GM19328 (cell line): ENCODE measurements around the gene PAM16.
A peak's percentile ranks its signal among the peaks of the same experiment; 100 is the strongest.
"Not testable (repeated sequence)": the region's sequence is repeated elsewhere in the genome, so short reads cannot be mapped to it uniquely, and the experiment has no call there.

Source experiments
- ATAC-seq: cut with Tn5 transposase; IDR thresholded peaks from one replicate; pipeline ENCODE4 v1.9.1; 2021; ENCODE audit warnings: mild to moderate bottlenecking, moderate library complexity; ENCODE audit not compliant: unreplicated experiment

The PAM16 gene

DNA sequence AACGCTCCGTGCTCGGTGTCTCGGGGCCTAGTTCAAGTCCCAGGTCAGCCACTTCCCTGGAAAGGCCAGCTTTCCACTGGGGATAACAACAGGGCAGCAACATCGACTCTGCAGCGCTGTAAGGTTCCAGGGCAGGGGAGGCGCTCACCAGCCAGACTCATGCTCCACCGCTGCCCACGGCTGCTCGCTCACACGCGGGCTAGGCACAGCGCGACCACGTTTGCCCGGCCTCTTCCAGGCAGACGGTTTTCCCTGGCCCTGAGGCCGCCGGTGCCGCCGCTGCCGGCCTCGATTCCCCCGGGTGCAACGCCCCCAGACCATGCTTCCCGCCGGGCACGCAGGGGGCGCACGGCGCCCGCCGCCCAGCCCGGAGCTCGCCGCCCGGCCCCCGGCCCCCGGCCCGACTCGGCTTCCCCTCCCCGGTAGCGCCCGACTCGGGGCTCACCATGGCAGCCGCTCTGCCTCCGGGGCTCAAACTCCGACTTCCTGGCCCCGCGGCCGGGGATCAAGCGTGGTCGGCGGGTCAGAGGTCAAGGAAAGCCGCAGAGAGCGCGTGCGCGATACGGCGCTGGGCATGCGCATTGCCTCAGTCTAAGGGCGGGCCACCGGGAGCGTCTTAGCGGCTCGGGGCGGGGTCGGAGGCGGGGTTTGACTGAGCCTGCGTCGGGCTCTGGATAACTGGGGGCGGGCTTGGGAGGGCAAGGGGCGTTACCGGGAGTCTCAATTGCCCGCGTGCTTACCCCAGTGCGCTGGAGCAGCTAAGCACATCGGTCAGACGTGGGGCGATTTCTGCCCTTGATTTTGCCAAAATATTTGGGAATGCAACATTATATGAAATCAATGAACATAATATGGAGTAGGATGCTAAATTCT, at the start of gene PAM16:
PAM16 (minus strand) TSS at position 535 of the 873 bp plus-strand sequence; CDS start at position 448, 87 bp downstream.
- peak; percentile 88 for ATAC-seq

- no peak for ATAC-seq
Observed at GRCh38 chr16:4399001-4399730, 48.0 kb upstream of the PAM16 start.

GRCh38 chr16:4395055-4395726, 44.1 kb upstream of the PAM16 start:
- ATAC-seq = no peak

DNA sequence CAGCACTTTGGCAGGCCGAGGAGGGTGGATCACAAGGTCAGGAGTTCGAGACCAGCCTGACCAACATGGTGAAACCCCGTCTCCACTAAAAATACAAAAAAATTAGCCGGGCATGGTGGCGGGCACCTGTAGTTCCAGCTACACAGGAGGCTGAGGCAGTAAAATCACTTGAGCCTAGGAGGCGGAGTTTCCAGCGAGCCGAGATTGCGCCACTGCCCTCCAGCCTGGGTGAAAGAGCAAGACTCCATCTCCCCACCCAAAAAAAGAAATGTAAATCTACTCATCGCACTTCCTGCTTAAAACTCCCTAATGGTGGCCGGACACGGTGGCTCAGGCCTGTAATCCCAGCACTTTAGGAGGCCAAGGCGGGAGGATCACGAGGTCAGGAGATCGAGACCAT, 42.7 kb upstream of the PAM16 start:
- ATAC-seq = not testable (repeated sequence)

- no peak for ATAC-seq
Observed at GRCh38 chr16:4393240-4393600, 42.1 kb upstream of the PAM16 start.

DNA sequence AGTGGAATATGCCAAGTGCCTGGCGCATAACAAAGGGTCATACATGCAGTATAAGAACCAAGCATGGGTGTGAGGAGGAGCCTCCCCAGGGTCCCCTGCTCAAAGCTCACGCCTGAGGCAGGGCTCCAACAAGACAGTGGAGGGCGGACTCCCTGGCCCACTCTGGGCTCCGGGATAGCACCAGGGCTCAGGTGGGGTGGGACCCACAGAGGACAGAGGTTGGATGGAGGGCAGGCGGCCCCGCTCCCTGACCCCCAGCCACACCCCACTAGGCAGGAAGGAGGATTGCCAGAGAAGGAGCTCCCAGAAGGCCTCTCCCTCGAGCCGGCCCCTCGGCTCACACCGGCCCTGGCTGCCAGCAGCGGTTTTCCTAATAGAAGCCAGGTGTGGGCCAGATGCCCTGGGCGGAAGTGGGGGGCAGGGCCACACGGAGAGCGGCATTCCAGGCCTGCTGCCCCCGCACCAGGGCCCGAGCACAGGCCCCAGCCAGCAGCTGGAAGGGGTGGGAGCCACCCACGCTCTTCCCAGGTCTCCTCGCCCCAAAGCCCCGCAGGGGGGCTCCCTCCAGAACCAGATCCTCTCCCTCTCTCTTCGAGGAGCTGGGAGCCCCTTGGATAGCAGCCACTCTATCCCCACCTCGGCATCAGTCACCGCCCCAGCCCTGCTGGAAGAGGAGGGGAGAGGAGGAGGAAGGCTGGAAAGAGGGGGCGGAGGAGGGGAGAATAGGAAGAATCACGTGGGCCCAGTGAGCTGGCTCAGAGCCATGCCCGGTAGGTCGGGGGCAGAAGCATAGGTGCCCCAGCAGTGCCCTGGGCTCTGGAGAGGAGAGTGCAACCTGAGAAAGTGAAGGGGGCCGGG, 41.5 kb upstream of the PAM16 start:
- no peak for ATAC-seq

DNA sequence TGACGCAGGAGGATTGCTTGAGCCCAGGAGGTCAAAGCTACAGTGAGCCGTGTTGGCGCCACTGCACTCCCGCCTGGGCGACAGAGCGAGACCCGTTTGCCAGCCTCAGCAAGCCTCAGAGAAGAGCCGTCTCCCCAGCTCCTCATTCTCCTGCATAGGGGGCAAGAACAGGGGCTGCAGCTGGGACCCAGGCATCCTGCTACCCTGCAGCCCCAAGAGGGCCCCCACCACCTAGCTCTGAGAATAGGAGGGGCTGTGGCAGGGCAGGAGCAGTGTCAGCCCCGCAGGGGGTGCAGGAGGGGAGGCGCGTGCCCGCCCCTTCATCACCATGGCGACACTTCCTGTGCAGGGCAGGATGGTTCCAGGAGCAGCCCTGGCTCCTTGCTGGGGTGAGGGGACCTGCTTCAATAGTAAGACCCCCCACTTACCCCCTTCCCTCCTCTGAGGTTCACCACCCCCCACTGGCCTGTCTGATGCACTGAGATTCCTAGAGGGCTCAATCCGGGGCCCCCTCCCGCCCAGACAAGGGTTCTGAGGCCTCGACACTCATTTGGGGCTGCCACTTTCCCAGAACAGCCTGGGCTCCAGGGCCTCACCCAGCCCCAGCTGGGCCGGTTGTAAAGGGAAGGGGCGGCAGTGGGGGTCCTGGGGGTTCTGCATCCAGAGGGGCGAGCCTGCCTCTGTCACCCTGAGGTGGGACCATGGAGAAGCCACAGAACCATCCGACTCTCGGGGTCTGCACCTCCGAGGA, 40.7 kb upstream of the PAM16 start:
- ATAC-seq = no peak

DNA sequence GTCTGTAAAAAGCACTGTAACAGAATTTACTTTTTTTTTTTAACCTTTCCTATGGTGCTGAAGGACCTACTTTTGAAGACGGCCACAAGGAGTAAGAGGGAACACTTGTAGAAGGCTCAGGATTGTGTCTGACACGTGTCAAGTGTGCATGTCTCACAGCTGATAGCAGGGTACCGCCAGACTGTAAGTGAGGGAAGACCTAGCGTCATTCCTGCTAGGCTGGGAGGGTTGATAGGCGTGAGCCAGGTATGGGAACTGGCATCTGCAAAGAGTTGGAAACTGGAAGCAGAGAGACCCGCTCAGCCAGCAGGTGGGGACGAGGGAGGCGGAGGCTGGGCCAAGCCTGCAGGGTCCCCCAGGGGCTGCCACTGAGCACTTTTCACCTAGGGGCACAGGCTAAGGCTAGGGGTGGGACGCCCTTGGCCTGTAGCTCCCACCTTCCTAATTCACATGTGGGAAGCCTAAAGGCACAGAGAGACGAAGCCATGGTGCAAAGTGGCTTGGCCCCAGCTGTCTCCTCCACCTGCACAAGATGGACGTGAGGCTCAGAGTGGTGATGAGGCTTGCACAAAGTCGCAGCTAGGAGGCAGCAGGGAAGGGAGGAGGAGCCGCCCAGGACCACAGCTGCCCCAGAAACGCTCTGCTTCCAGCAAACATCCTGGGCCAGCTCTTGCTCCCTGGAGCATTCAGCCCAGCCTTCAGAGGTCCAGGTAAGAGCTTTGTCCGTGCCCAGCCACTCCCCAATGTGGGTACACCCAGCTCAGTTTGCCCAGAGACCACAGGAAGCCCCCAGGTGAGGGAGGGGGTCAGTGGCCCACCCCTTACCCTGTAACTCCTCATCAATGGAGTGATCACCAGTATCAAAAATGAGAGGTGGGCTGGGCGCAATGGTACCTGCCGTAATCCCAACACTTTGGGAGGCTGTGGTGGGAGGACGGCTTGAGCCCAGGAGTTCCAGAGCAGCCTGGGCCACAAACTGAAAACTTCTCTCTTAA, 39.4 kb upstream of the PAM16 start:
- no peak for ATAC-seq

DNA sequence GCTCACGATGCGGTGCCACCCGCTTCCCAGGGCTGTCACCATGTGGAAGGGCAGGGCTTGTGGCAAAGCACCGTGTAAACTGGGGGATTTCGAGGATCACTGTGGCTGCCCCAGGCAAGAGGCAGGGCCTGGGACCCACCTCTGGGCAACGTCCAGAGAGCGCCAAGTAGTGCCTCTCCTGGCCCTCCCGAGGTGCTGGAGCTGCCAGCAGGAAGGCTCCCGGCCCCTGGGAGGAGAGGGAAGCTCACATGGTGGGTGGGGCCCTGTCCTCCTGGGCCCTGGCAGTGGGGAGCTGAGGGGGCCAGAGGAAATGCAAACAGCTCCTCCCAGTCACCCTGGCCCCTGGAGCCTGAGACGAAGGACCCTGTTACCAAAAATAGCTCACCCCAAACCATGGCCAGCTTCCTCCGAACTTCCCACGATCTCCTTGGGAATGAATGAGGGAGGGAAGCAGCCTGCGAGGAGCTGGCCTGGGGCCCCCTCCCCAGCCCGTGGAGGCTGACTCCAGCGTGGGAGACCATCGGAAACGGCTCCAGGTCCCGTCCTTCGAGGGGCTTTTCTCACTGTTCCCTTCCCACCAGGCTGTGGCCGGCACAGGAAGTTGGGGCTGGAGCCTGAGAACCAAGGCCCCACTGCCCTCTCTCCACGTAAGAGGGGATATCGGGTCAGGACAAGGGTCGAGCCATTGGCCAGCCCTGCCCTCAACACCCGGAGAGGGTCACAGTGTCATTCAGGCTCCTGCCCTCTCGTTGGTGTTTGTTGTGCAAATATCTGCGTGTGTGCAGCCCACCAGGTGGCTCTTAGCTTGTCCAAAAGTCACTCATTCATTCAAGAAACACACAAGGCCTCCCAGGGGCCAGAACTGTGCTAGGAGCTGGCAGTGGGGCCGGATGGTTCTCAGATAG, 38.2 kb upstream of the PAM16 start:
- no peak for ATAC-seq

GRCh38 chr16:4388271-4389021, 37.3 kb upstream of the PAM16 start:
- ATAC-seq = no peak

- ATAC-seq = no peak
Observed at GRCh38 chr16:4387781-4388180, 36.7 kb upstream of the PAM16 start.

- ATAC-seq = no peak
Observed at GRCh38 chr16:4386951-4387565, 35.9 kb upstream of the PAM16 start.

DNA sequence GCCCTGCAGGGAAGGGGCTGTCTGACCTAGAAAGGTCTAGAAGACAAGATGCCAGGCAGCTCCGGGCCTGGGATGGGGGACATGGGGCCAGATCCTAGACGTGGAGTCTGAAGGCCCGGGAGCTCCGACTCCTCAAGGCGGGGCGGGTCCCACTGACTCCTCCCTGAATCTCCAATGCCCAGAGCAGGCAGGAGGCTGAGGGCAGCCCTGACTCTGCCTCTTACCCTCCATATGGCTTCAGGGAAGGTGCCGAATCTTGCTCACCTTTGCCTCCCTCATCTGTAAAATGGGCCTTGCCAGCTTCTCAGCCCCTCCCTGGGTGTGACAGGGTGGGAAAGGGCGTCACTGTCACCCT, 35.3 kb upstream of the PAM16 start:
- ATAC-seq = no peak

- no peak for ATAC-seq
Observed at GRCh38 chr16:4385789-4386450, 34.8 kb upstream of the PAM16 start.

GRCh38 chr16:4385066-4385788, 34.1 kb upstream of the PAM16 start:
- no peak for ATAC-seq
